Type B pancreatic cell (in vitro differentiated cells): Measurements from ENCODE around the gene GALNT8. TPM values are rescaled to one million over a fixed set of nuclear protein-coding genes. Genes with fewer than 3 reads are reported as not detected.

Experiments used
- DNase-seq: peaks from one replicate; pipeline ENCODE4 v3.0.0; 2021; ENCODE audit warnings: mixed read lengths; ENCODE audit not compliant: unreplicated experiment; ENCODE audit errors: extremely low spot score
- H3K27ac Mint-ChIP-seq: 2 replicates; pipeline ENCODE4 v1.8.0; 2021; ENCODE audit warnings: mild to moderate bottlenecking, mixed read lengths
- H3K27me3 Mint-ChIP-seq: 2 replicates; pipeline ENCODE4 v1.8.0; 2021; ENCODE audit warnings: mixed read lengths
- H3K36me3 Mint-ChIP-seq: 2 replicates; pipeline ENCODE4 v1.8.0; 2021; ENCODE audit warnings: mixed read lengths
- H3K4me1 Mint-ChIP-seq: one replicate; pipeline ENCODE4 v1.8.0; 2021; ENCODE audit warnings: mixed read lengths; ENCODE audit not compliant: unreplicated experiment
- H3K4me3 Mint-ChIP-seq: 2 replicates; pipeline ENCODE4 v1.8.0; 2021; ENCODE audit warnings: mild to moderate bottlenecking, mixed read lengths
- H3K9me3 Mint-ChIP-seq: 2 replicates; pipeline ENCODE4 v1.8.0; 2021; ENCODE audit warnings: mixed read lengths
- CTCF ChIP-seq: fragments of 200-600 bp; sonication (generic); conservative IDR thresholded peaks from 2 replicates; pipeline ENCODE4 v1.5.0; 2021; ENCODE audit warnings: antibody characterized with exemption, mild to moderate bottlenecking
- total RNA-seq: library from RNA; stranded (reverse); gene quantifications from 2 replicates; pipeline ENCODE4 v1.2.1, GENCODE V29; 2021; ENCODE audit warnings: low replicate concordance

The GALNT8 gene
- total RNA-seq, 1 donor from 2014 or later, result 7.1 TPM

GRCh38 chr12:4700621-4701026, 19.6 kb upstream of the GALNT8 start:
- DNase-seq, result no peak
- no peak for TF ChIP-seq CTCF
- H3K36me3 Mint-ChIP-seq, result peaks cover 22% of the 10 kb centered on the region
- H3K27me3 Mint-ChIP-seq, result peaks cover 3% of the 10 kb centered on the region
- no peak overlapping the region for H3K4me3 Mint-ChIP-seq
- H3K27ac Mint-ChIP-seq, result no peak overlapping the region
- no peaks in the 10 kb centered on the region for H3K4me1 Mint-ChIP-seq
- H3K9me3 Mint-ChIP-seq, result no peaks in the 10 kb centered on the region

- H3K27me3 Mint-ChIP-seq, result peaks cover 5% of the 10 kb centered on the region
- H3K4me1 Mint-ChIP-seq, result no peaks in the 10 kb centered on the region
- TF ChIP-seq CTCF, result no peak
- no peak overlapping the region for H3K27ac Mint-ChIP-seq
- no peak for DNase-seq
- no peak overlapping the region for H3K4me3 Mint-ChIP-seq
- no peaks in the 10 kb centered on the region for H3K9me3 Mint-ChIP-seq
- H3K36me3 Mint-ChIP-seq, result peaks cover 15% of the 10 kb centered on the region
These were observed 18.6 kb upstream of the GALNT8 start for GRCh38 chr12:4701395-4702190.

GRCh38 chr12:4703676-4704075, 16.5 kb upstream of the GALNT8 start:
- no peak overlapping the region for H3K4me3 Mint-ChIP-seq
- H3K9me3 Mint-ChIP-seq, result no peaks in the 10 kb centered on the region
- H3K36me3 Mint-ChIP-seq, result peaks cover 15% of the 10 kb centered on the region
- no peak for TF ChIP-seq CTCF
- no peak overlapping the region for H3K27ac Mint-ChIP-seq
- H3K27me3 Mint-ChIP-seq, result peaks cover 19% of the 10 kb centered on the region
- DNase-seq, result no peak
- no peaks in the 10 kb centered on the region for H3K4me1 Mint-ChIP-seq

GRCh38 chr12:4705824-4706223, 14.4 kb upstream of the GALNT8 start:
- DNase-seq, result no peak
- Mint-ChIP-seq H3K27me3 (peaks cover 19% of the 10 kb centered on the region), H3K4me1 (no peaks in the 10 kb centered on the region), H3K27ac (no peak overlapping the region), H3K36me3 (peaks cover 3% of the 10 kb centered on the region), H3K9me3 (no peaks in the 10 kb centered on the region), H3K4me3 (no peak overlapping the region)
- no peak for TF ChIP-seq CTCF

- no peaks in the 10 kb centered on the region for H3K4me1 Mint-ChIP-seq
- H3K27ac Mint-ChIP-seq, result no peak overlapping the region
- no peak overlapping the region for H3K4me3 Mint-ChIP-seq
- no peaks in the 10 kb centered on the region for H3K36me3 Mint-ChIP-seq
- no peak for TF ChIP-seq CTCF
- H3K9me3 Mint-ChIP-seq, result no peaks in the 10 kb centered on the region
- no peak for DNase-seq
- peaks cover 19% of the 10 kb centered on the region for H3K27me3 Mint-ChIP-seq
These were observed 12.9 kb upstream of the GALNT8 start for GRCh38 chr12:4707306-4707705.
